Coronary artery (tissue), 2 donors: ENCODE results near the gene CFTR.

Experiments
- DNase-seq: peaks from one replicate; pipeline ENCODE4 v3.0.0-alpha.2; 2017; ENCODE audit warnings: low spot score
- H3K27ac ChIP-seq, 2 donors: fragments of 200-600 bp; sonication (generic); one replicate each; pipeline ENCODE4 v1.5.1; 2016 to 2019
- H3K4me3 ChIP-seq: fragments of 200-600 bp; sonication (generic); 2 replicates; pipeline ENCODE4 v1.5.1; 2016; ENCODE audit warnings: mild to moderate bottlenecking, moderate library complexity
- CTCF ChIP-seq: fragments of 200-600 bp; sonication (generic); IDR thresholded peaks from one replicate; pipeline ENCODE4 v1.5.1; 2019; ENCODE audit warnings: antibody characterized with exemption

The CFTR gene

DNA sequence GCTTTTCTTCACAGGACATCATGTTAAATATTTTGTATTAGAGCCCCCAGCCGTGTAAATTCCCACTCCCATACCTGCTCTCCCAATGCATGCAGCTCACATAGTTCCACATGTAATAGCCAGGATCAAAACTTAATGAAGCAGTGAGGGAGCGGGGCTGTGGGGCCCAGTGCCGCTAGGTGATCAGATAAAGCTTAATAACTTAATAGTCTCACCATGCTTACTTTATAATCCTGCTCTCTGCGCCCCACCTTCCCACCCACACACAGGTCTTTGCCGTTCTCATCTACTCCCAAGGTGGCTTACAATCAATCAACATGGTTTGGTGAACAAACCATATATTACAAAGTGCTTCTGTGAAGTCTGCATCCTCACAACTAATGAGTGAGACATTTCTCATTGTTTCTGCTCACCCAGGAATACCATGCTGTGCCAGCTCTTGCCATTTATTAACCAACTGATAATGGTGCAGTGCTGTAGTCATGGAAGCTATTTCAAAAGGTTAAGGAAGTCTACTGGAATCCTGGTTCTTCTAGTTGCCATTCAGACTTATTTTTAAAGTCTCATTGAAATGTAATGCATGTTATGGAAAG, 237.0 kb downstream of the CFTR start:
- no peak for DNase-seq
- no peak overlapping the region for H3K4me3 ChIP-seq
- no peak for TF ChIP-seq CTCF
- no peak overlapping the region for H3K27ac ChIP-seq

DNA sequence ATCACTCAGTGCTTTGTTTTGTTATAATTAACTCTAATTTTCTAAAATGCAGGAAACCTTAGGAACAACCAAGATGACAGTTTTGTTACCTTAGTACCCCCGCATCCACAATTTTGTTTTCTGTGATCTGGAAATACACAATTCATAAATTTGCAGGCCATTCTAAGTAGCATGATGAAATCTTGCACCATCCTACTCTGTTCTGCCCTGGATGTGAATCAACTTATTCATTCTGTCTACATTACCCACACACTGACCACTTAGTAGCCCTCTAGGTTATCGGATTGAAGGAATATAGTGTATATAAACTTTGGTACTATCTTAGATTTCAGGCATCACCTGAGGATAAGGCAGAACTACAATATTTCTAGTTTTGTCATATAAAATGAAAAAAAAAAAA, 237.5 kb downstream of the CFTR start:
- no peak overlapping the region for H3K27ac ChIP-seq
- DNase-seq = no peak
- no peak overlapping the region for H3K4me3 ChIP-seq
- no peak for TF ChIP-seq CTCF
